ENCODE measurements around the gene FHL2.

GRCh38 chr2:105425936-105426625 lies 27.2 kb upstream of the FHL2 start:
- TF ChIP-seq CTCF (IDR thresholded peaks at IDR 0.05) (no peak), POLR2A (IDR thresholded peaks at IDR 0.05) (no peak), POLR2AphosphoS5 (IDR thresholded peaks at IDR 0.05) (no peak)

Data from breast epithelium (tissue), 3 donors.